ENCODE results near the gene ENPEP. TPM values are rescaled to one million over a fixed set of nuclear protein-coding genes. Genes with fewer than 3 reads are reported as not detected.

ENPEP gene
- total and polyA plus RNA-seq, 5 donors from 2014 or later = 0.25 to 0.31 TPM; not detected in 3

DNA sequence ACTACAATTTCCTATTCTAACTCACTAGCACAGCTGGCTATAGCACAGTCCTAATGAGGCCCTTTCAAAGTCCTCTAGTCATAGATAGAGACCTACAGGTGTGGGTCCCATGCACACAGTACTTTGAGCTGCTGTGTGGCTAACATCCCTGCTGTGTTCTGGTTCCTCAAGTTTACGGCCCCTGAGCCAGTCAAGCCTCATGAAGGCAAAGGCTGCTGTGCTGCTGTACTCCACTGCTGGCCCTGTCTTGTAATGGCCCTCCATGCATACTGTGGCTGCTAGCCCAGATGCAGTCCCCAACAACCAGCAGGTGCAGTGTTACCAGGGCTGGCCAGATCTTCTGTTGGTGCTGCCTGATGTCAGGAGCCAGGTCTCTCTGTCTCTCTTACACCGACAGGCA, 23.4 kb upstream of the ENPEP start:
- no peak overlapping the region for H3K4me3 Mint-ChIP-seq
- Histone ChIP-seq H3K27ac (ENCODE audit: insufficient read depth, low read length, poor library complexity, severe bottlenecking) (no peak overlapping the region), H3K36me3 (ENCODE audit: control insufficient read depth, insufficient read depth, low read length) (no peaks in the 10 kb centered on the region), H3K9me3 (ENCODE audit: control insufficient read depth in 2 of 2, low read length in 2 of 2) (no peaks in the 10 kb centered on the region), H3K4me3 (ENCODE audit: low read depth, low read length) (no peak overlapping the region), H3K4me1 (ENCODE audit: control insufficient read depth, insufficient read depth, low read length, poor library complexity, severe bottlenecking) (no peaks in the 10 kb centered on the region), H3K27me3 (ENCODE audit: control insufficient read depth, insufficient read depth, low read length) (no peaks in the 10 kb centered on the region)
- peaks cover 0 to 2% (median 0%) of the 10 kb centered on the region in 7 donors for H3K9me3 Mint-ChIP-seq
- no peaks in the 10 kb centered on the region for H3K4me1 Mint-ChIP-seq
- ATAC-seq (ENCODE audit: low read depth in 2 of 2) (no peak), DNase-seq (no peak)
- H3K27ac Mint-ChIP-seq = no peak overlapping the region
- H3K36me3 Mint-ChIP-seq = no peaks in the 10 kb centered on the region
- no peaks in the 10 kb centered on the region for H3K27me3 Mint-ChIP-seq

DNA sequence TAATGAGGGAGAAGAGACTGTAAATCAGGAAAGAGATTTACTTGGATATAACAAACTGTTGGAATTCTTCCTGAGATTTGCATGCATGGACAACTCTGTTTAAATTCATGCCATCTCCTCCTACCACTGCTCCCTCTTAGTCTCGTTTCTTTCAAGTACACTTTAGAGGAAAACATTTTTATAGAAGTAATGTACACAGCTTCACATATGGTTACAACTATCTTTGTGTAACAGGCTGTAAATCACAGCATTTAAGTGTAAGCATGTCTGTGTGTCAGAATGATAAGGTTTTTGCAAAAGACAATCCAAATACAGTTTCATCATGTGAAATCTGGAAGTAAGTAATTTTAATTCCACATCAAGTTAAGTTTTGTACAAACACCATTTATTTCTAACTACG, 21.5 kb upstream of the ENPEP start:
- H3K27me3 ChIP-seq (ENCODE audit: control insufficient read depth, insufficient read depth, low read length) = peaks cover 3% of the 10 kb centered on the region
- no peaks in the 10 kb centered on the region for H3K4me1 Mint-ChIP-seq
- H3K4me3 Mint-ChIP-seq = no peak overlapping the region
- H3K36me3 ChIP-seq (ENCODE audit: control insufficient read depth, insufficient read depth, low read length) = no peaks in the 10 kb centered on the region
- ATAC-seq (ENCODE audit: low read depth in 2 of 2) (no peak), DNase-seq (no peak)
- no peaks in the 10 kb centered on the region for H3K4me1 ChIP-seq (ENCODE audit: control insufficient read depth, insufficient read depth, low read length, poor library complexity, severe bottlenecking)
- H3K27ac ChIP-seq (ENCODE audit: insufficient read depth, low read length, poor library complexity, severe bottlenecking) = no peak overlapping the region
- H3K9me3 Mint-ChIP-seq = peaks cover 0 to 3% (median 0%) of the 10 kb centered on the region in 7 donors
- H3K4me3 ChIP-seq (ENCODE audit: low read depth, low read length) = no peak overlapping the region
- no peaks in the 10 kb centered on the region for H3K9me3 ChIP-seq (ENCODE audit: control insufficient read depth in 2 of 2, low read length in 2 of 2)
- no peak overlapping the region for H3K27ac Mint-ChIP-seq
- H3K27me3 Mint-ChIP-seq = no peaks in the 10 kb centered on the region
- H3K36me3 Mint-ChIP-seq = no peaks in the 10 kb centered on the region

DNA sequence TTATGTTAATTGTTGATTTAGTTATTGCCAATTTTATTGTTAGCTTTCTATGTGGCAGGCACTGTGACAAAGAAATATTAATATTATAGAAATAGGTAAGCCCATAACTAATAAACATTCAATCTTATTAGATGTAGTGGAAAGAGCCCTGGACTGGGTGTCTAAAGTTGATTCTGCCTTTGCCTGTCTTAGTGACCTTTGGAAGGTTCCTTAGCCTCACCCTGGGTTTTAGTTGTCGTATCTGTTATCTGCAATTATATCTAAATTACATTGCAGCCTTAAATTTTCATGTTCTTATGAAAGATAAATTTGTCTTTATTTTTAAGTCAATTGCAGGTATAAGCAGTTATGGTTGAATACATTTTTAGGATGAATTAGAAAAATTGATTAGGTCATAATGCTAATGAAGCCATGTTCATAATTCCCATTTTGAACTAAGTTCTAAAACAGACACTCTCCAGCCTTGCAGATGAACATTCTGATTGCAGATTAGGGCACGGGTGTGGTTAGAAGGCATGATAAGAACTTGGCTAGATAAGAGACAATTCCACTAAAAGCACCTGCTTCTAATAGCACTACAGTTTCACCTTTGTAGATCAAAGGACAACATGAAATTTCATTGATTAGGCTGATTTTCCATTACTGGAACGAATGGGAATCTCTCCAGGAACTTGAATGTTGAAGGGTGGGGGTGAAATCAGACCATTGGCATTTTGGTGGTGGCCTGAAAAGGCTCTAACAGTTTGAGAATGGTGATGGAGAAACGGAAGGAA, 17.3 kb upstream of the ENPEP start:
- peaks cover 0 to 5% (median 0%) of the 10 kb centered on the region in 7 donors for H3K9me3 Mint-ChIP-seq
- H3K27me3 Mint-ChIP-seq = no peaks in the 10 kb centered on the region
- ATAC-seq (ENCODE audit: low read depth in 2 of 2) (no peak), DNase-seq (no peak)
- Histone ChIP-seq H3K4me3 (ENCODE audit: low read depth, low read length) (no peak overlapping the region), H3K27me3 (ENCODE audit: control insufficient read depth, insufficient read depth, low read length) (peaks cover 3% of the 10 kb centered on the region), H3K9me3 (ENCODE audit: control insufficient read depth in 2 of 2, low read length in 2 of 2) (no peaks in the 10 kb centered on the region), H3K36me3 (ENCODE audit: control insufficient read depth, insufficient read depth, low read length) (no peaks in the 10 kb centered on the region), H3K27ac (ENCODE audit: insufficient read depth, low read length, poor library complexity, severe bottlenecking) (no peak overlapping the region), H3K4me1 (ENCODE audit: control insufficient read depth, insufficient read depth, low read length, poor library complexity, severe bottlenecking) (no peaks in the 10 kb centered on the region)
- H3K4me1 Mint-ChIP-seq = no peaks in the 10 kb centered on the region
- no peak overlapping the region for H3K27ac Mint-ChIP-seq
- no peak overlapping the region for H3K4me3 Mint-ChIP-seq
- no peaks in the 10 kb centered on the region for H3K36me3 Mint-ChIP-seq

DNA sequence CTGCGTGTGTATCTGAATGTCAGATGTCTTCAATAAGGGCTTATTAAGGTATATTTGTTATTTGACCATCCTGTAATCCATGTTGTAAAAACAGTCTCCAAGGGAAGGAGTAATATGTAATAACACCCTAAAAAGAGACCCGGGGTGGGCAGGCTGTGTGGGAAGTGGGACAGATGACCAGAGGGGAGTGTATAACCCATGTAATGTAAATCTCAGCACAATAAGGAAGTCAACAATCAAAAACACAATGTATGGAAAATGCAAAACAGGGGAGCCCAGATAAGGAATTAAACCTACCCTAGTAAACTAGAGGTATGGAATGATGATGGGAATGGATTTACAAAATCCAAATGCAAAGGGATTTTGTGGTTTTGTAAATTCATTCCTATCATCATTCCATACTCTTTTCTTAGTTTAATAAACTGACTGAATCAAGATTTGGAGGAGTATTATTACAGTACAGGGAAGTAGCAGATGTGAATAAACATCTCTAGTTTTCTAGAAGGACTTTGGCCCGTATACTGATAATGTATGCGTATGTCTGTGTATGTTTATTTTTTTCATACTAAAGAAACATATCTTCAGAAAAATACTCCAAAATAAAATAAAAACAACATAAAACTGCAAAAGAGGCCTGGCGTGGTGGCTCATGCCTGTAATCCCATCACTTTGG, 15.7 kb upstream of the ENPEP start:
- DNase-seq (no peak), ATAC-seq (ENCODE audit: low read depth in 2 of 2) (no peak)
- no peaks in the 10 kb centered on the region for H3K4me1 ChIP-seq (ENCODE audit: control insufficient read depth, insufficient read depth, low read length, poor library complexity, severe bottlenecking)
- no peak overlapping the region for H3K4me3 ChIP-seq (ENCODE audit: low read depth, low read length)
- H3K36me3 ChIP-seq (ENCODE audit: control insufficient read depth, insufficient read depth, low read length) = no peaks in the 10 kb centered on the region
- no peak overlapping the region for H3K27ac ChIP-seq (ENCODE audit: insufficient read depth, low read length, poor library complexity, severe bottlenecking)
- no peak overlapping the region for H3K4me3 Mint-ChIP-seq
- peaks cover 0 to 5% (median 0%) of the 10 kb centered on the region in 7 donors for H3K9me3 Mint-ChIP-seq
- H3K27me3 ChIP-seq (ENCODE audit: control insufficient read depth, insufficient read depth, low read length) = peaks cover 3% of the 10 kb centered on the region
- no peak overlapping the region for H3K27ac Mint-ChIP-seq
- no peaks in the 10 kb centered on the region for H3K9me3 ChIP-seq (ENCODE audit: control insufficient read depth in 2 of 2, low read length in 2 of 2)
- H3K4me1 Mint-ChIP-seq = no peaks in the 10 kb centered on the region
- no peaks in the 10 kb centered on the region for H3K27me3 Mint-ChIP-seq
- no peaks in the 10 kb centered on the region for H3K36me3 Mint-ChIP-seq

DNA sequence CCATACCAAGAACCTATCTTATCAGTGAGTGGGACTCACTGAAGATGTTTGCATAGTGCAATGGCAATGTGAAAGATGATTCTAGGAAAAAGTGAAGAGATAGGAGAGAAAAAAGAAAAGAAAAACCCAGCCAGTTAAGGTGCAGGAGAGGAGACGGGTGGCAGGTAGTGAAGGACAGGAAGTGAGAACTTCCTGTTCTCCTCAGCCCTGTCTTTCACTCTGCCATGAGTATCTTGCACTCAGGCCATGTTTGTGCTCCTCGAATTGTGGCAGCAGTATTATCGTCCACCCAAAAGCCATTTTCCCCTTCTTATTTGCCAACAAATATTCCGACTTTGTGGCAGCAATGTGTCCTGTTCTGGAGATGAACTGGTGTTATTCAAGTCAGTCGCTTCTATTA, 8.6 kb upstream of the ENPEP start:
- Mint-ChIP-seq H3K9me3 (peaks cover 0 to 4% (median 2%) of the 10 kb centered on the region in 7 donors), H3K4me1 (peaks cover 0 to 6% (median 2%) of the 10 kb centered on the region in 4 donors), H3K27me3 (peaks cover 7% of the 10 kb centered on the region), H3K27ac (no peak overlapping the region), H3K4me3 (no peak overlapping the region), H3K36me3 (no peaks in the 10 kb centered on the region)
- no peaks in the 10 kb centered on the region for H3K27me3 ChIP-seq (ENCODE audit: control insufficient read depth, insufficient read depth, low read length)
- ATAC-seq (ENCODE audit: low read depth in 2 of 2) = no peak
- no peak overlapping the region for H3K27ac ChIP-seq (ENCODE audit: insufficient read depth, low read length, poor library complexity, severe bottlenecking)
- H3K36me3 ChIP-seq (ENCODE audit: control insufficient read depth, insufficient read depth, low read length) = no peaks in the 10 kb centered on the region
- H3K4me3 ChIP-seq (ENCODE audit: low read depth, low read length) = no peak overlapping the region
- no peaks in the 10 kb centered on the region for H3K4me1 ChIP-seq (ENCODE audit: control insufficient read depth, insufficient read depth, low read length, poor library complexity, severe bottlenecking)
- peak in 1 of 3 donors; percentile 16 for DNase-seq
- no peaks in the 10 kb centered on the region for H3K9me3 ChIP-seq (ENCODE audit: control insufficient read depth in 2 of 2, low read length in 2 of 2)

DNA sequence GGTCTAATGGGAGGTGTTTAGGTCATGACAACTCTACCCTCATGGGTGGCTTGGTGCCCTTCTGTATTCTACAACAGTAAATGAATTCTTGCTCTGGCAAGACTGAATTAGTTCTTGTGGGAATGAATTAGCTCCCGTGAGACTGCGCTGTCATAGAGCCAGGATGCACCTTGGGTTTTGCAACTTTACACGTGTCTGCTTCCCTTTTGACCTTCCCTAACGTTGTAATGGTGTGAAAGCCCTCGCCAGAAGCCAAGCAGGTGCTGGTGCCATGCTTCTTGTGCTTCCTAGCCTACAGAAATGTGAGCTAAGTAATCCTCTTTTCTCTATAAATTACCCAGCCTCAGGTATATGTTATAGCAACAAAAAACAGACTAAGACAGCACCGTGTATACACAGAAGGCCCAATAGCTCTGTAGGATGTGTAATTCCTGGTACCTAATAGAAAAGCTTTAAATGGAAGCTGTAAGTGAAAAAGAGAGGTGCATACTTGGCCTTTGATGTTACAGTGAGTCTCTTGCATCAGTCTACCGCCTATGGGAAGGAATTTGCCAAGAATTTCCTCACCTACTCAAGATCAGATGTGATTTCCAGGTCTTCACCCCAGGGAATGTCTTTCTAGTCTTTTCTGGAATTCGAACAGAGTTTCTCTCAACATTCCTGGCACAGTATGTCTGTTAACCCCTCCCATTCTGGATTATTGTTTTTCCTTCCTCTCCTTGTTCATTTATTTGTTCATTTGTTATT, 3.2 kb upstream of the ENPEP start:
- ATAC-seq (ENCODE audit: low read depth in 2 of 2) = no peak
- H3K4me1 Mint-ChIP-seq = no peaks in the 10 kb centered on the region
- peaks cover 4% of the 10 kb centered on the region for H3K27me3 Mint-ChIP-seq

DNA sequence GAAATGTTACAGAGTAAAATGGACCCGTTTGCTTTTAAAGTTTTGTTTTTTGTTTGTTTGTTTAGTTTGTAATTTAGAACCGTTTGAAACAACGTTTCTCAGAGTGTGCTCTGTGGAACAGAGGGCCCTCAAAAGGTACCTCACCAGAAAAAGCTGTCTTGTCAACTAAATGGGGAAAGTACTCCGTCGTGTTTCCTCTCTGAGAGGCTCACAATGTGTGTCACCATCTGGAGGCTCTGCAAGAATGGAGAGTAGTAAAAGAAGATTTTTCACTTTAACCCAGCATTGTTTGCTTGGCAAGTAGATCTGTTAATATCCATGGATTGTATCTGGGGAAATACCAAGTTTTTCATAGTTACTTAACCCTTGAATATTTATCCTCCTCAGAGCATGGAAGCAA, 1.5 kb upstream of the ENPEP start:
- peaks cover 0 to 2% (median 0%) of the 10 kb centered on the region in 7 donors for H3K9me3 Mint-ChIP-seq
- ATAC-seq (ENCODE audit: low read depth in 2 of 2) (no peak), DNase-seq (no peak)
- H3K27me3 Mint-ChIP-seq = peaks cover 3% of the 10 kb centered on the region
- no peaks in the 10 kb centered on the region for H3K4me1 Mint-ChIP-seq
- Histone ChIP-seq H3K27me3 (ENCODE audit: control insufficient read depth, insufficient read depth, low read length) (no peaks in the 10 kb centered on the region), H3K4me3 (ENCODE audit: low read depth, low read length) (no peak overlapping the region), H3K4me1 (ENCODE audit: control insufficient read depth, insufficient read depth, low read length, poor library complexity, severe bottlenecking) (no peaks in the 10 kb centered on the region), H3K9me3 (ENCODE audit: control insufficient read depth in 2 of 2, low read length in 2 of 2) (no peaks in the 10 kb centered on the region), H3K36me3 (ENCODE audit: control insufficient read depth, insufficient read depth, low read length) (no peaks in the 10 kb centered on the region), H3K27ac (ENCODE audit: insufficient read depth, low read length, poor library complexity, severe bottlenecking) (no peak overlapping the region)
- H3K4me3 Mint-ChIP-seq = no peak overlapping the region
- no peak overlapping the region for H3K27ac Mint-ChIP-seq
- H3K36me3 Mint-ChIP-seq = no peaks in the 10 kb centered on the region

More for the DNA sequence above, 3.2 kb upstream of the ENPEP start:
- Histone ChIP-seq H3K4me3 (ENCODE audit: low read depth, low read length) (no peak overlapping the region), H3K27ac (ENCODE audit: insufficient read depth, low read length, poor library complexity, severe bottlenecking) (no peak overlapping the region), H3K4me1 (ENCODE audit: control insufficient read depth, insufficient read depth, low read length, poor library complexity, severe bottlenecking) (no peaks in the 10 kb centered on the region), H3K27me3 (ENCODE audit: control insufficient read depth, insufficient read depth, low read length) (no peaks in the 10 kb centered on the region), H3K36me3 (ENCODE audit: control insufficient read depth, insufficient read depth, low read length) (no peaks in the 10 kb centered on the region), H3K9me3 (ENCODE audit: control insufficient read depth in 2 of 2, low read length in 2 of 2) (no peaks in the 10 kb centered on the region)
- Mint-ChIP-seq H3K9me3 (peaks cover 0 to 4% (median 2%) of the 10 kb centered on the region in 7 donors), H3K36me3 (no peaks in the 10 kb centered on the region), H3K27ac (no peak overlapping the region), H3K4me3 (no peak overlapping the region)
- no peak for DNase-seq
